Esophagus muscularis mucosa (tissue), 4 donors: Measurements from ENCODE around the gene AAGAB.

Source experiments
- EP300 ChIP-seq: sonication (generic); formaldehyde crosslinking; IDR thresholded peaks from one replicate; pipeline ENCODE4 v1.6.1; 2017; ENCODE audit warnings: antibody characterized with exemption
- POLR2A ChIP-seq: fragments of 450-650 bp; IDR thresholded peaks from one replicate; pipeline ENCODE4 v1.6.1; 2017; ENCODE audit warnings: antibody characterized with exemption, moderate library complexity, mild to moderate bottlenecking, low read depth
- POLR2AphosphoS5 ChIP-seq, 2 donors: sonication (generic); formaldehyde crosslinking; IDR thresholded peaks; one replicate each; pipeline ENCODE4 v1.6.1; 2017; ENCODE audit warnings: antibody characterized with exemption in 2 of 2
- TF ChIP-seq, protein P1 (sequence below), 3 experiments: fragments of 200-600 bp in 2 of 3; fragments of 450-650 bp in 1 of 3; sonication (generic) in 2 of 3; IDR thresholded peaks; one replicate each; pipeline ENCODE4 v1.5.1; 2017 to 2019; ENCODE audit warnings: antibody characterized with exemption in 3 of 3, mild to moderate bottlenecking in 2 of 3, moderate library complexity in 1 of 3

DNA sequence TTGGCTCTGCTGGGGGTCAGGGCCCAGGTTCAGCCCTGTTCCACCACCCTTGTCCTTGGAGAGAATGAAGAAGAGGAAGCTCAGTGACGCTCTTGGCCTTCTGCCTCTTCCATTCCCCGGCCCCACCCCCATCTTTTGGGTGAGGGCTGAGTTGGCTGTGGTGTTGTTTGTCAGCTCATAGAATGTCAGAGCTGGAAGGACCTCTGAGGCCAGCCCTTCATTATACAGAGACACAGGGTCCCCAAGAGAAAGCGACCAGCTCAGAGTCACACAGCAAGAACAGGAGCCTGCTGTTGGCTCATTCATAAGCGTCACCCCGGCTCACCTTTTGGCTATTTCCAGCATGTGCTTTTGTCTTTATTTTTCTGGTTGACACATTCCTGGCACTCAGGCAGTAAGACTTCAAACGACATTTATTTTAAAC, 68.2 kb downstream of the AAGAB start:
- TF ChIP-seq, protein P1, sequence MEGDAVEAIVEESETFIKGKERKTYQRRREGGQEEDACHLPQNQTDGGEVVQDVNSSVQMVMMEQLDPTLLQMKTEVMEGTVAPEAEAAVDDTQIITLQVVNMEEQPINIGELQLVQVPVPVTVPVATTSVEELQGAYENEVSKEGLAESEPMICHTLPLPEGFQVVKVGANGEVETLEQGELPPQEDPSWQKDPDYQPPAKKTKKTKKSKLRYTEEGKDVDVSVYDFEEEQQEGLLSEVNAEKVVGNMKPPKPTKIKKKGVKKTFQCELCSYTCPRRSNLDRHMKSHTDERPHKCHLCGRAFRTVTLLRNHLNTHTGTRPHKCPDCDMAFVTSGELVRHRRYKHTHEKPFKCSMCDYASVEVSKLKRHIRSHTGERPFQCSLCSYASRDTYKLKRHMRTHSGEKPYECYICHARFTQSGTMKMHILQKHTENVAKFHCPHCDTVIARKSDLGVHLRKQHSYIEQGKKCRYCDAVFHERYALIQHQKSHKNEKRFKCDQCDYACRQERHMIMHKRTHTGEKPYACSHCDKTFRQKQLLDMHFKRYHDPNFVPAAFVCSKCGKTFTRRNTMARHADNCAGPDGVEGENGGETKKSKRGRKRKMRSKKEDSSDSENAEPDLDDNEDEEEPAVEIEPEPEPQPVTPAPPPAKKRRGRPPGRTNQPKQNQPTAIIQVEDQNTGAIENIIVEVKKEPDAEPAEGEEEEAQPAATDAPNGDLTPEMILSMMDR (IDR thresholded peaks at IDR 0.05), result no peak
- TF ChIP-seq POLR2AphosphoS5 (IDR thresholded peaks at IDR 0.05), result peak; percentile 51 to 63
- no peak for TF ChIP-seq POLR2A
- TF ChIP-seq EP300, result no peak
